CD4-positive, alpha-beta T cell treated with Interleukin-1 beta for 1 hour (primary cell): Measurements from ENCODE around the gene PIAS4.

Experiments used
- DNase-seq, 2 donors: peaks; one replicate each; pipeline ENCODE4 v3.0.0-alpha.2; 2020 to 2022

The PIAS4 gene

DNA sequence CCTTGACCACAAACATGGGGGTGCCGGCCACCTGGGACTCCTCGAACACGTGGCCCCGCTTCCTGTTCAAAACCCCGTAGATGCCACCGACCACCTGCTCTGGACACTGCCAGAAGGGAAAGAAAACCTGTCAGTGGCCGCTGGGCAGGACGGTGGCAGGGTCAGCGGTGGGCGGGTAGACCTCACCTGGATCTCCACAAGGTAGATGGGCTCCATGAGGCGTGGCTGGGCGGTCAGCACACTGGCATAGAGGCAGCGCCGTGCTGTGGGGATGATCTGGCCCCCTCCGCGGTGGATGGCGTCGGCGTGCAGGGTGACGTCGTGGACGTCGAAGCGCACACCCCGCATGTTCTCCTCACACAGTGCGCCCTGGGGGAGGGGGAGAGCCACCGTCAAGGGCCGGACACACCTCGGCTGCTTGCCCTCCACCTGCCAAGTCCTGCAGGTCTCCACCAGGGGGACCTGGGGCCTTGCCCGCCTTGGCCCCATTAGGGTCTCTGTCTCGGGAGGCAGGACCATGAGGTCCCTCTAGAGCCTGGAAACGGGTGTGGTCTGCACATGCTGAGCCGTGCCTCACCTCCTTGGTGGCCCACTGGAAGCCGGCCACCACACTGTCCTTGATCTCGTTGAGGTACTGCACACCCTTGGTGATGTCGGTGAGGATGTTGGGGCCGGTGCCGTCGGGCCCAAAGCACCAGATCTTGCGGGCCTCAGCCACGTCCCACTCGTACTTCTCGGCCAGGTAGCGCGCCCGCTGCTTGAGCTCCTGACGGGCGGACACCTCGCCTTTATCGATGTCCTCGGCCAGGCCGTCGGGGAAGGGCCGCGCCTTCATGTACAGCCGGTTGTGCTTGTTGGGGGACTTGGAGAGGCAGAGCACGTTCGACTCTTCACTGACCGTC, 30.0 kb upstream of the PIAS4 start:
- no peak for DNase-seq

DNA sequence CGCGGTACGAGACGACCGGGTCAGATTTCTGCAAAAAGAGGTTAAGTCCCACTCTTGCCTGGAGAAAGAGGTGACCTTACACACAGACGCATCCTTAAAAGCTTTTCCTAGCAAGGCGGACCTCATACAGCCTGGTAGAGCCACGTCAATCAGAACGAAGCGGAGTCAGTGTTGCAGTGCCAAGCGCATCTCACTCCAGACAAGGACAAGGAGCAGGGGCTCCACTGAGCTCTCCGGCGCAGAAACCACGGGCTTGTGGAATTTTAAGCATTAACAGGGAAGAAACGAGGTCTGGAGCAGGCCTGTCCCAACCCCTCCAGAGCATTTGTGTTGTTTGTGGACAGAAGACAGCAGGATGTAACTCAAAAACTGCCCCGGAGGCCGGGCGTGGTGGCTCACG, 29.4 kb upstream of the PIAS4 start:
- DNase-seq: no peak

DNA sequence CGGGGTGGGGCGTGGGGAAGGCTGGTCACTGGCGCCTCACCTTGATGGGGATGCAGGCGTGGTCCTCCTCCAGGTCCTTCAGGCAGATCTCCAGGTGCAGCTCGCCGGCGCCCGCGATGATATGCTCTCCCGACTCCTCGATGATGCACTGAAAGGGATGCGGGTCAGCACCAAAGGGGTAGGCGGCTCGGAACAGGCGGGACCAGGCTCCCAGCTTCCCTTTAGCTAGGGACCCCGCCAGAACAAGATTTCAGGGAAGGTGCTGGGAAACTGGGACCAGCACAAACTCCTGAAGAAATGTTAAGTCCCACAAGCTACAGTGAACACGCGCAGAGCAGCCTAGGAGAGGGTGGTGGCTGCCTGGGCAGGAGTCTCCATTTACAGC, 28.3 kb upstream of the PIAS4 start:
- no peak for DNase-seq

DNA sequence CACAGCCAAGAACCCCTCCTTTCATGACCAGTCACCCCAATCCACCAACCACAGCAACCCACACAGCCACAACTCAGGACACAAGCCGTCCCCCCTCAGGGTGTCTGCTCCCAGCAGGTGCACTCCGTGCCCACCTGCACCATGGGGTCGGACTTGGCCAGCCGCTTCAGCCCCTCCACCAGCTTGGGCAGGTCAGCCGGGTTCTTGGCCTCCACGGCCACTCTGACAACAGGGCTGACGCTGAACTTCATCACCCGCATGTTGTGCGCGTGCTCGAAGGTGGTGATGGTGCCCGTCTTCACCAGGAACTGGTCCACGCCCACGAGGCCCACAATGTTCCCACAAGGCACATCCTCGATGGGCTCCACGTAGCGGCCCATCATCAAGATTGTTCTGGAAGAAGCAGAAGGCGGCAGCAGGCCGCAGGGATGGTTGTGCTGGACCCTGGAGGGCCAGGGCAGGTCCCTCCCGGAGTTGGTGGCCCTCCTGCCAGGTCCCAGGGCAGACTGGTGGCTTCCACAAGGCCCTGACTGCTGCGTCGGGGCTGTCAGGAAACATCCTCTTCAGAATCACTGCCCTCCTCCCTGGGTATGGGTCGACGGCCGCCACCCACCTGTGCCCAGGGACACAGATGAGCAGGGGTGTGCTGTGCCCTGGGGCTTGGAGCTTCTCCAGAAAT, 27.7 kb upstream of the PIAS4 start:
- no peak for DNase-seq

DNA sequence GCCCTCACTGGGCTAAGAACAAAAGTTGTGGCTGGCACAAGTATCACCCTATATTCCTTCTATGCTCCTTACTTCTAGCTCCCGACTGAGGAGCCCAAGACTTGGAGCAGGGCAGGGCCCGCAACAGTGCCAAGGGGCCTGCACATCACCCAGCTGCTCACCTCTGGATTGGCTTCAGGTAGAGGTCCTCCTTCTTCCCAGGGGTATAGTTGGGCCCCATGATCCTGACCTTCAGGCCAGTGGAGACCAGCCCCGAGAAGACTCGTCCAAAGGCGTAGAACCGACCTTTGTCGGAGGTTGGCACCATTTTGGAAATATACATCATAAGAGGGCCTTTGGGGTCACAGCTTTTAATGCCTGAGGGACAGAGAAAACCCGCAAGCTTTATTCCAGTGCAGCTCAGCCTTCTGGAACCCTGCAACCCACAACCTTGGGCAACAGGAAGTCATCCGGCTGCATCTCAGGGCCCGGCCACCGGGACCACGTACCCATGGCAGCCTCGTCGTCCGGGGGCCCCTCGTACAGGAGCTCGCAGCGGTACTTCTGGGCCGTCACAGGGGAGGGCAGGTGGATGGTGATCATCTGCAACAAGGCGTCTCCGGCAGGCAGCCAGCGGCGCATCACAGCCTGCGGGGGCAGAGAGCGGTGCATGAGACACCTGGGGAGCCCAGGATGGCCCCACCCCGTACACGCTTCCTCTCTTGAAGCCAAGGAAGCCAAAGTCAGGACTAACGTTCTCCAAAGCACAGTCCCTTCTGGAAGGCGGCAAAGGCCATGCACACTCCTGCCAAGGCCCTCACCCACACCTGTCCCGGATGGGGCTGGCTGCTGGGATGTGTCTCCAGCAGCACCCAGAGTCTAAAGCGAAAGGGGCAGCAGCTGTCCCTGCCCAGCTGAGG, 26.9 kb upstream of the PIAS4 start:
- DNase-seq: no peak

DNA sequence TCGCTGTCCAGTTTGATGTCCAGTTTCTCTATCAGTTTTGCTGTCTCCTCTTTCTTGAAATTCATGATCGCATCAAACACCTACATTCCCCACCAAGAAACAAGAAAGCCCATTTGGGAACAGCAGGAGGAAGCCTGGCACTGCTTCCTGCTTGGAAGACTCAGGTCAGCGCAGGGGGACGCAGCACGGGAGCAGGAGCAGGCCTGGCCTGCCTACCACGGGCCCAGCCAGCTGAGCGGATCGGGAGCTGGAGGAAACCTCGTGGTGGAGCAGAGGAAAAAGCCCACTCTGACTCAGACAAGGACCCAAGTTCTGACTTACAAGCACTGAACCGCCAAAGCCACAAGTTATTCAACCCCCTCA, 26.2 kb upstream of the PIAS4 start:
- no peak for DNase-seq

DNA sequence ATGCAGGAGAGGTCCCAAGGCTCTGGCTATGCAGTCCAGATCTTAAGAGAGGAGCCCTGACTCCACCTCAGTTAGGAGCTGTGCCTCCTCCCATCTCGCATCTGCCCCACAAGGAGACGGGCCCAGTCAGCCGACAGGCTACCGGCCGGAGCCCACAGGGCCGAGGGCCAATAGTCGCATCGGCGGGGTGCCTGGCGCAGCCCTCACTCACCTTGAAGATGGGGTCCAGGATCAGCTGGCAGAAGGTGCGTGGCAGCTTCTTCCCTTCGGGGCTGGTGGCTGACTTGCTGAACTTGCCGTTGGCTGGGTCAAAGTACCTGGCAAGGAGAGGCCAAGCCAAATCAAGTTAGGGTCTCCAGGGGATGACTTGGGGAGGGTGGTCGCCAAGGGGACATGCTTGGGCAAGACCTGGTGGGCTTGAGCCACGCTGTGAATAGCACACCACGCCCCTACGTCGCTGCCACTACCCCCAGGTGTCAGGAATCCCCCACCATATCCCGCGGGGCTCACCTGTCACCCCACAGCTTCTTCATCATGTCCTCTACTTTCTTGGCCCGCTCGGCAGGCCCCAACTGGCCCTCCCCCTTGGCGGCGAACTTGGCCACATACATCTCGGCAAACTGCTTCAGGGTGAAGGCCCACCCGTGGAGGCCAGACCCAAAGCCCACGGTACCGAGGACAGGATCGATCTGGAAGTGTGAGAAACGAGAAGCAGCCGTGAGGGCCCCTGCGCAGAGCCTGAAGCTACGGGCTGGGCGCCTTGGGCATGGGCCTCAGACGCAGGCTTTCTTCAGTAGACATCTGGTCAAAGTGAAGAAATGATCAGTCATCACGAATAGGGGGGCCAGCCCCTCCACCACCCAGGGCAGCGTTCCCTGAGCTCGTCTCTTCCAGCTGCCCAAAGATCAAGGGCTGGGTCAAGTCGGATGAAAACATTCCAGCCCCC, 25.5 kb upstream of the PIAS4 start:
- DNase-seq: no peak

DNA sequence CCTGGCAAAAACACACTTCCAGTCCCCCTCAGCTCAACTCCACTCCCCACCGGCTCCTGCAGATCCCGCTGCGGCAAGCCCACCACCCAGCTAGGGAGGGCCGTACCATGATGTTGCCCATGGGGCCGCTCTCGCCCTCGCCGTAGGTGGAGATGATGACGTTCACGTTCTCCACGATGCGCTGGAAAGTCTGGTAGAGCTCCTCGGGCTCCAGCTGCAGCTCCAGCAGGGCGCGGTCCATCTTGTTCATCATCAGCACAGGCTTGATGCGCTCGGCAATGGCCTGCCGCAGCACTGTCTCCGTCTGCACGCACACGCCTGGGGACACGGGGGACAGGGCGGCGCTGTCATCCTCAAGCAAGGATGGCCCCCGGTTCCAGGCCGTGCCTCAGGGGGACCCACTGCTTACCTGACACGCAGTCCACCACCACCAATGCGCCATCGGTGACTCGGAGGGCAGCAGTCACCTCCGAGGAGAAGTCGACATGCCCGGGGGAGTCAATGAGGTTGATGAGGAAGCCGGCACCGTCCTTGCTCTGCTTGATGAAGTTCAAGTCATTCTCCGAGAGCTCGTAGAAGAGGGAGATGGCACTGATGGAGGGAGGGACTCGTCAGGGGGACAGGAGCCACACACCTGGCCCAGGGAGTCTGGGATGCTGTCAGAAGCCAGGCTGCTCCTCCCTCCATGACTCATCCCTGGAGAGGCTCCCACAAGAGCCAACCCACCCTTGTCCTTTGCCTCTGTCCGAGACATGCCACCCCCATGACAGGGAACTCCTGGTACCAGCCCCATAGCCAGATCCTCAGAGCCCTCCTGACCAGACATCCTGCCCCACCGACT, 24.6 kb upstream of the PIAS4 start:
- no peak for DNase-seq

DNA sequence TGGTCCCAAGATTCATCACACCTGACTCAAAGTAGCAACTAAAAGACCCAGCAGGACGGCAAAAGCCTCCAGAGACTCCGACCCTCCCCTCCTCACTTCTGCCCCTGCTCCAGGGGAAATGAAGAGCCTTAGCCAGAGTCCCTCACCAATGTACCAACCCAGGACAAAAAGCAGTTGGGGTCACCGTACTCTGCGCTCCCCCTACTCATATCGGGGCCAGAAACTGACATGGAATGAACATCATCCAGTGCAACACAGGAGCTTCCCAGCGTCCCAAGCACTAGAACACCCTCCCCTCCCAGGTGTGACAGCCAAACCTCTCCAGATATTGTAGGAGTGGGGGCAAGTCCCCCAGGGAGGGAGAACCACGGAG, 24.0 kb upstream of the PIAS4 start:
- DNase-seq: no peak

DNA sequence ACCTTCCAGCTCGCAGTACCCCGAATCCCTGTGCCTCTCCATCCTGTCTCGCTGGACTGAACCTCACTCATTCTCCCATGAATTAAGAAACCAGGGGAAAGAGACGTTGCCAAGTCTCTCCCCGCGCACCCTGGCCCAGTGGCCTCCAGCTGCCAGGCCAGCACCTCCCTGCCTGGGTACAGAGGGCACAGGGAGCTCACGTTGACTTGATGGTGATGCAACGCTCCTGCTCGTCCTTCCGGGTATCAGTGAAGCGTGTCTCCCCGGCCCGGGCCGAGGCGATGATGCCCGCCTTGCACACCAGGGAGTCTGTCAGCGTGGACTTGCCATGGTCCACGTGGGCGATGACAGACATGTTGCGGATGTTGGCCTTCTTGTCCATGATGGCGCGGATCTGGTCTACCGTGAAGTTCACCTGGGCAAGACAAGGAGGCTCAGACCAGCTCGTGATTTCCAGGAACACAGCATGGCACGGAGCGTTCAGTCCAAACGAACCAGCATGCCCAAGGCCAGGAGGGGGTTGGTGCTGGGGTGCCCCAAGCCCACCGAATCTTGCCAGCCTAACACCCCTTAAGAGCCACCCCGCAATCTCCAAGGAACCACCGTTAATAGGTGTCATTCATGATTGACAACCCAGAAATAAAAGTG, 23.5 kb upstream of the PIAS4 start:
- DNase-seq: no peak

DNA sequence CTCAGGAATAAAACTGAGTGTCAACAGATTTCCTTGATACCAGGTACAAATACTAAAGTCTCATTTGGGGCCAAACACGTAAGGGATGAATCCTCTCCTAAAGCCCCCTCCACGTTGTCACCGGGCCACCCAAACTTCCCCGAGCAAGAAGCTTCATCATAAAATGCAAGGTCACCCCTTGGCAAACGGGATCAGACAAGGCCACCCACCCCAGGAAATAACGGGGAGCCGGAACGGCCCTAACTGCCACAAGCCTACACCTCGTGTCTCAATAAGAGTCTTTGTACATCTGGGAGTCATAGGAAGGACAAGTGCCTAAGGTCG, 23.0 kb upstream of the PIAS4 start:
- DNase-seq: no peak

DNA sequence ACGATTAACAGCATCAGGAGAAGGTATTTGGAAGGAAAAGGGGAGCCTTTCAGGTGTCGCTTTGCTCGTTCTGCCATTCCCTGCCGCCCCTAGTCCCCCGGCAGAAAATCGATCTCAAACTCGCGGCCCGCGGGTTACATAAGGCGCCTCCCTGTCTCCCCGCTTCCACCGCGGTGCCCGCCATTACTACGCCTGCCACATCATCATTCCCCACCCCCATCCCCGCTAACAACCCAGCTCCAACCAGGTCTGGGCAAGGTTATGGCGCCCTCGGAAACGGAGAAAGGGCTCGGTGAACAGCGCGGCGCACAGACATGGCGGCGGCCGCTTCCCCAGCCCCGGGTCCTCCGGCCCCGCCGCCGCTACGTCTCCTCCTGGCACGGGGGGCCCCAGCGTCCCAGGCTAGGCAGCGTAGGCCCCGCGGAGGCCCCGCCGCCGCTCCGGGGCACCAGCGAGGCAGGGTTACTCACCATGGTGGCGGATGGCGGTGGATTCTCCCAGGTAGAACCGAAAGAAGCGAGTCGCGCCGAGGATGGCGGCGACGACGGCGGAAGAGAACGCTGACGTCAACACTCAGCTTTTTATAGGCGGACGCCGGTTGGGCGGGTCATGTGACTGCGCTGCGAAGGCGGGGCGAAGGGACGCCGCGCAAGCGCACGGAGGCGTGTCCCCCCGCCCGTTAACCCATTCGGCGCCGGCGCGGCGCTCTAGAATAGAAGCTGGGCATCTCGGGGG, 22.5 kb upstream of the PIAS4 start, which contains the start of gene EEF2:
TSS of gene EEF2 (minus strand) at position 556 of the 735 bp plus-strand sequence. CDS start at position 473, 83 bp downstream.
- DNase-seq: peak; percentile 91 to 92

DNA sequence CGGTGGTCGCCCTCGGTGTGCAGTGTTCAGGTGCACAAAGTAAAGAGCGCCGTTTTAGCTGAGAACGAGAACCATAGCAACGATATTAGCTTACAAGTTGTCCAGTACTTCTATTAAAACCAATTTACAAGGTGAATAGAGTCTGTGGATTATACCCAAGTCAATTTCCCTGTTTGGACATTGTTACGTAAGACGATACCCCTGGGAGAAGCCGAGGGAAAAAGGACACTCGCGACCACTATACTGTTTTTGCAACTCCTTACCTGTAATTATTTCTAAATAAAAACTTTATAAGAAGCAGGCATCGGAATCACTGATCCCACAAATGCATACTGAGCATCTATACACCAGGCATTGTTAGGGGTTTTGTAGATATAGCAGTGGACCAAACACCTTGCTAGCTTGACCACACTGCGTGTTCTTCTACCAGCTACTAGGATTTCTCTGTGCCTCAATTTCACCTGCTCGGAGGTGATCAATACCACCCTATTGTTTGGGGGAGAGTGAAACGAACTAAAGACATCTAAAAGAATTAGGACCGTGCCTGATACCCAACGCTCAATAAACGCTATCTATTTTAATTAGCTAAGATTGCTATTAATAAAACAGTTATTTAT, 21.8 kb upstream of the PIAS4 start:
- DNase-seq: no peak

DNA sequence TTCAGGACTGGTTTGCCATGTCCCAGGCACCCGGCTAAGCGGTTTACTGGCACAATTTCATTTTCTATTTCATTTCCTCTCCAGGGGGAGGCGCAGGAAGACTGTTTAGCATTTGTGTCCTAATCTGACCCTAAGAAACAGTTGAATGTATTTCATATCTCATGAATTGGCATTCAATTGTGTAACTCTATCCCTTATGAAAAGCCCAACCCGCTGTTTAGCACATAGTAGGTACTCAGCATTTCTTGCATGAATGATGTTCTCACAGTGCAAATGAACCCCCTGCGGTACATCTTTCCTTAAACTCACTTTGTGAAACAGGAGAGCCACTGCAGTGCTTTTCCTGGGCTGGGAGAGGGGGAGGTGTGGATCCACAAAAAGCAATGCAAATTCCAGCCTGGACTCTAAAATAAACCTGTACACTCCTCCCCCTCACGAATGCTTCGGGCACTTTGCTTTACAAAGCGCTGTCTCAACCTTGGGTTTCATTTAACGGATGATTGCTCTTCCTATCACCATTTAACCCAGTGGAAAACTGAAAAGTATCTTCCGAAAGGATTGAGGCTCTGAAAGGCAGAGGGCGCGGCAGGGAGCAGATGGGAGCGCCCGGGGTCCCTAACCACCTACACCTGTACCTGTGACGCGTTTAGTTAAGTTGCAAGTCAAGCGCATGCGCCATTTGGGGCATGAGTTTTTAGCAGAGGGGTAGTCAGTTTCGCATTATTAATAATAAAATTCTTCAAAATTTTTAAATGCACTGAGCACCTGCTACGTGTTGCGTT, 21.1 kb upstream of the PIAS4 start:
- DNase-seq: peak; percentile 72 to 80

DNA sequence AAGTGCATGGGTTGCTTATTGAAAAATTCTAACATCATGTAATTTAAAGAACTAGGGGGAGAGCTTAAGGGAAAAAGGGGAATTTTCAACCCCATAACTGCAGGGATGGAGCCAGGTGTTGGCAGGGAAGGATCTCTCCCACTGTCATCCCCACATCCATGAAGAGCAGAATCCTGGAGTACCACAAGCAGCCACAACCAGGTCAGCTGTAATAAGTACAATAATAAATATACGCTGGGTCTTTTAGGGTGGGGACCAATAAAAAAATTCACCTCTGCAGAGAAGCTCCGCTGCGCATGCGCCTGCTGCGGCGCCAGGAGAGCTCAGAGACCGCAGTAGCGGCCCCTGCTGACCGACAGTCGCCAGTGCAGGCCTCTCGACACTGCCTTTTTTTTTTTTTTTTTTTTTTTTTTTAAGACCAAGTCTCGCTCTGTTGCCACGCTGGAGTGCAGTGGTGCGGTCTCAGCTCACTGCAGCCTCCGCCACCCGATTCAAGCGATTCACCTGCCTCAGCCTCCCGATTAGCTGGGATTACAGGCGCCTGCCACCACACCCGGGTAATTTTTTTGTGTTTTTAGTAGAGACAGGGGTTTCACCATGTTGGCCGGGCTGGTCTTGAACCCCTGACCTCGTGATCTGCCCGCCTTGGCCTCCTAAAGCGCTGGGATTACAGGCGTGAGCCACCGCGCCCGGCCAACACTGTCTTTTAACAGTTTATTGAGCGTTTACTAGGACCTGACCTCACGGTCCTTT, 19.7 kb upstream of the PIAS4 start:
- peak; percentile 92 to 93 for DNase-seq

DNA sequence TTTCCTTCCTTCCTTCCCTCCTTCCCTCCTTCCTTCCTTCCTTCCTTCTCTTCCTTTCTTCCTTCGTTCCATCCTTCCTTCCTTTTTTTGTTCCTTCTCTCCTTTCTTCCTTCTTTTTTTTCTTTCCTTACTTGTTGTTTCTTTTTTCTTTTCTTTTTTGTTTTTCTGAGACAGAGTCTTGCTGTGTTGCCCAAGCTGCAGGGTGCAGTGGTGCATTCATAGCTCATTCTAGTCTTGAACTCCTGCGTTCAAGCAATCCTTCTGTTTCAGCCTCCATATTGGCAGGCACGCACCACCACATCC, 16.8 kb upstream of the PIAS4 start:
- DNase-seq: no peak

DNA sequence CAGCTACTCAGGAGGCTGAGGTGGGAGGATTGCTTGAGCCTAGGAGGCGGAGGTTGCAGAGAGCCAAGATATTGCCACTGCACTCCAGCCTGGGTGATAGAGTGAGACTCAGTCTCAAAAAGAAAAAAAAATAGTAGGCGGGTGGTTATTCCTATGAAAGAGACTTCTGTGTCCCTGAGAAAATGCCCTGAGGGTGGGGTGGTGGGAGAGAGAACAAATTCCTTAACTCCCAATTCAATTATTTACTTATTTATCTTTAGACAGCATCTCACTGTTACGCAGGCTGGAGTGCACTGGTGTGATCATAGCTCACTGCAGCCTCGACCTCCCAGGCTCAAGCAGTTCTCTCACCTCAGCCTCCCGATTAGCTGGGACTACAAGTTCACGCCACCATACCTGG, 11.9 kb upstream of the PIAS4 start:
- DNase-seq: no peak
